Measurements from ENCODE around the gene AATK. TPM values are rescaled to one million over a fixed set of nuclear protein-coding genes. Genes with fewer than 3 reads are reported as not detected.

Gene AATK
- total RNA-seq, 1 experiment from 2014 or later: 1.1 TPM

DNA sequence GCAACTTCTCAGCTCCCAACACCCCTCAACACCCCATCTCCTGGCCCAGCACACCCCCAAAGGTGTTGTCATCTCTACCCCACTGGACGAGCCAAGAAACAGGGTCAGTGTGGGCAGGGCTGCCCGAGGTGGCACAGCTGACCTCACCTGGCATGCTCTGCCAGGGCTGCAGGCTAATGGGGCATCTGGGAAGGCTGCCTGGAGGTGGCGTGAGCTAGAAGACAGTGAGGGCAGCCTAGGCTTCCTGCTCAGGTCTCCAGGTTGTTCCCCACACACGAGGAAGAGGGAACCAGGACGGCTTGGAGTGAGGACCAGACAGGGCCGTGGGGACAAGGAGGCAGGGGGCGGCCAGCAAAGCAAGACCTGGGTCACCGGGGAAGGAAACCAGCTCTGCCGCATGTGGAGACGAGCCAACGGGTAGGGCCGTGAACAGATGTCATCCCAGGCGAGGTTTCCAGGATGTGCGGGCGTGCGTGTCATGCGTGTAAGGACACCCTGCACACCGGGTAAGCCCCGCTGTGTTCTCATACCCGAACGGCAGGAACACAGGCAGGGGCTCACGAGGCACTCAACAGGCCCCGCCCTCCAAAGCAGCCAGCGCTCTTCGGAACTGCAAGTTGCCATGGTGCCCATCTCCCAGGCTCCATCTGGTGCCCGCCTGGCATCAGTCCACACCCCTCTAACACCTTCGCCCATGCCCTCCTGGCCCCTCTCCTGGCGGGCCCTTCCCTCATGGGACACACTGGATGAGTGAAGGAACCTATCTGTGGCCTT lies 30.3 kb downstream of the AATK start:
- Histone ChIP-seq H3K9me2 (replicated peaks; ENCODE audit: low read length) (no peaks in the 10 kb centered on the region), H3K27me3 (ENCODE audit: low read length) (no peaks in the 10 kb centered on the region), H3K4me2 (ENCODE audit: low read length) (no peak overlapping the region), H3K4me3 (ENCODE audit: low read length) (no peak overlapping the region), H3K27ac (ENCODE audit: low read length) (no peak overlapping the region), H4K20me1 (ENCODE audit: low read length) (no peaks in the 10 kb centered on the region), H3K79me2 (ENCODE audit: low read length) (no peaks in the 10 kb centered on the region), H2AFZ (ENCODE audit: low read length) (no peak overlapping the region), H3K36me3 (ENCODE audit: low read depth, low read length) (no peaks in the 10 kb centered on the region), H3F3A (ENCODE audit: low read length, unreplicated experiment) (no peaks in the 10 kb centered on the region), H3K9me3 (ENCODE audit: low read length) (no peaks in the 10 kb centered on the region), H3K9ac (ENCODE audit: low read length) (no peak overlapping the region), H3K4me1 (ENCODE audit: insufficient read depth, low read length) (no peaks in the 10 kb centered on the region)
- peak; percentile 18; the same call in 1 of the 2 replicates for ATAC-seq
- CTCF ChIA-PET: no interaction called here
- DNase-seq: no peak
- TF ChIP-seq CTCF (conservative IDR thresholded peaks at IDR 0.05; ENCODE audit: low read depth, low read length) (no peak), EZH2phosphoT487 (IDR thresholded peaks at IDR 0.05; ENCODE audit: borderline replicate concordance, low read length) (no peak), EZH2 (IDR thresholded peaks at IDR 0.05; ENCODE audit: low read length, unreplicated experiment) (no peak)
- POLR2A ChIA-PET (ENCODE audit: unreplicated experiment): interaction anchor here (0.5 kb wide), 1 partner anchor 10 kb away, joined by 3 read pairs; no protein-coding TSS in a partner anchor
- no TSS peak for BruUV-seq (replicated peaks)
- intact Hi-C loops (cut with micrococcal nuclease): no loop called here

DNA sequence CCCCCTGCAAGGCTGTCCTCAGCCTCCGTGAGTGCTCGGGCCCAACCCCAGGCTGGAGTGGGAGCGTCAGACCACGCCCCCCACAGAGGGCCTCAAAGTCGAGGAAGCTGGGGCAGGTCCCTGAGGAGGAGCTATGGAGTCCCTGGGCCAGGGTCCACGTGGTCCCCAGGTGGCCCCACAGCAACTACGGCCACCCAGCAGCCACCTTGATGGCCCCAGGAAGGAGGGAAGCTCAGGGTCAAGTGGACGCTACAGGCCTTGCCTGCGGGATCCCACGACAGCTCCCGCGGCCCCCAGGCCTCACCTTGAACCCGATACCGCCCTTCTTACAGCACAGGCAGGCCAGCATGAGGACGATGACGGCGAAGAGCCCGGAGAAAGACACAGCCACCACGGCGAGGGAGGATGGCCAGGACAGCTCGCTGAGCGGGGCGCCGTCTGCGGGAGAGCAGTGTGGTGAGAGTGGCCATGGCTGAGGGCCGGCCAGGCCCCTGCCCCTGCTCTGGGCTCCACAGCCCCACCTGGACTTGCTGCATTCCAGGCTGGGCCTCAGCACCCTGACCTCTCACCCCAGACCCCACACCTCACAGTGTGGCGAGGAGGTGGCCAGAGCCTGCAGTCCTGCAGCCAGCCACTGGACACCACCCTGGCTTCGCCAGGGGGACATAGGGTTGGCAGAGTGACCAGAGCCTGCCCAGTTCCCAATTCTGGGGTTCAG lies 31.8 kb downstream of the AATK start:
- no peaks in the 10 kb centered on the region for H3K36me3 ChIP-seq (ENCODE audit: low read depth, low read length)
- no TSS peak for BruUV-seq (replicated peaks)
- DNase-seq (no peak), ATAC-seq (no peak)
- no peak overlapping the region for H3K4me2 ChIP-seq (ENCODE audit: low read length)
- H3K79me2 ChIP-seq (ENCODE audit: low read length): no peaks in the 10 kb centered on the region
- H3K4me3 ChIP-seq (ENCODE audit: low read length): no peak overlapping the region
- intact Hi-C loops (cut with micrococcal nuclease): no loop called here
- ChIA-PET CTCF (no interaction called here), POLR2A (ENCODE audit: unreplicated experiment) (no interaction called here)
- H3K27me3 ChIP-seq (ENCODE audit: low read length): no peaks in the 10 kb centered on the region
- H3F3A ChIP-seq (ENCODE audit: low read length, unreplicated experiment): no peaks in the 10 kb centered on the region
- TF ChIP-seq EZH2 (IDR thresholded peaks at IDR 0.05; ENCODE audit: low read length, unreplicated experiment) (no peak), EZH2phosphoT487 (IDR thresholded peaks at IDR 0.05; ENCODE audit: borderline replicate concordance, low read length) (no peak), CTCF (conservative IDR thresholded peaks at IDR 0.05; ENCODE audit: low read depth, low read length) (no peak)
- H3K4me1 ChIP-seq (ENCODE audit: insufficient read depth, low read length): no peaks in the 10 kb centered on the region
- H3K9me3 ChIP-seq (ENCODE audit: low read length): no peaks in the 10 kb centered on the region
- H4K20me1 ChIP-seq (ENCODE audit: low read length): no peaks in the 10 kb centered on the region
- no peak overlapping the region for H3K9ac ChIP-seq (ENCODE audit: low read length)
- no peaks in the 10 kb centered on the region for H3K9me2 ChIP-seq (replicated peaks; ENCODE audit: low read length)
- no peak overlapping the region for H2AFZ ChIP-seq (ENCODE audit: low read length)
- H3K27ac ChIP-seq (ENCODE audit: low read length): no peak overlapping the region
